Spleen (tissue), 11 donors: ENCODE data around the gene TGDS. TPM values are rescaled to one million over a fixed set of nuclear protein-coding genes. Genes with fewer than 3 reads are reported as not detected.
A peak's percentile ranks its signal among the peaks of the same experiment; 100 is the strongest.

Experiments
- DNase-seq: peaks from one replicate; pipeline ENCODE4 v3.0.0-alpha.2; 2020
- H3K27ac ChIP-seq, 8 donors: fragments of 200-600 bp; sonication (generic) in 7 of 8; 1 replicate in 4 of 8; 2 replicates in 4 of 8; pipeline versions ENCODE4 v1.5.0 to v1.8.0; 2016 to 2021; ENCODE audit warnings: inconsistent platforms in 4 of 8, mild to moderate bottlenecking in 4 of 8, moderate library complexity in 1 of 8
- H3K27me3 ChIP-seq, 7 donors: fragments of 200-600 bp; sonication (generic) in 6 of 7; replicated peaks in 1 of 7; 1 replicate in 4 of 7; 2 replicates in 3 of 7; pipeline versions ENCODE4 v1.5.0 to v1.8.0; 2016 to 2021; ENCODE audit warnings: inconsistent platforms in 3 of 7, mild to moderate bottlenecking in 1 of 7
- H3K36me3 ChIP-seq, 6 donors: fragments of 200-600 bp; sonication (generic) in 5 of 6; 1 replicate in 4 of 6; 2 replicates in 2 of 6; pipeline versions ENCODE4 v1.5.0 to v1.8.0; 2016 to 2021; ENCODE audit warnings: inconsistent platforms in 2 of 6
- H3K4me1 ChIP-seq, 6 donors: fragments of 200-600 bp; sonication (generic) in 5 of 6; 1 replicate in 3 of 6; 2 replicates in 3 of 6; pipeline versions ENCODE4 v1.5.0 to v1.8.0; 2016 to 2021; ENCODE audit warnings: inconsistent platforms in 3 of 6
- H3K4me3 ChIP-seq, 8 donors: fragments of 200-600 bp; sonication (generic) in 7 of 8; 1 replicate in 4 of 8; 2 replicates in 4 of 8; pipeline versions ENCODE4 v1.5.0 to v1.8.0; 2016 to 2021; ENCODE audit warnings: inconsistent platforms in 4 of 8, mild to moderate bottlenecking in 4 of 8, moderate library complexity in 2 of 8
- H3K9me3 ChIP-seq, 8 donors: fragments of 200-600 bp; sonication (generic) in 7 of 8; 1 replicate in 4 of 8; 2 replicates in 4 of 8; pipeline versions ENCODE4 v1.5.0 to v1.8.0; 2016 to 2021; ENCODE audit warnings: inconsistent platforms in 4 of 8
- CTCF ChIP-seq, 11 experiments: fragments of 200-600 bp in 7 of 11; fragments of 450-650 bp in 4 of 11; sonication (generic) in 4 of 11; IDR thresholded peaks in 8 of 11; conservative IDR thresholded peaks in 3 of 11; 1 replicate in 7 of 11; 2 replicates in 4 of 11; pipeline versions ENCODE4 v1.4.0 to v1.8.0; 2016 to 2021; ENCODE audit warnings: antibody characterized with exemption in 11 of 11, inconsistent platforms in 4 of 11, mild to moderate bottlenecking in 1 of 11
- POLR2A ChIP-seq, 3 donors: fragments of 450-650 bp; IDR thresholded peaks; one replicate each; pipeline ENCODE4 v1.5.1; 2017; ENCODE audit warnings: antibody characterized with exemption in 3 of 3, mild to moderate bottlenecking in 1 of 3
- POLR2AphosphoS5 ChIP-seq, 3 donors: sonication (generic); formaldehyde crosslinking; IDR thresholded peaks; one replicate each; pipeline ENCODE4 v1.5.1; 2017; ENCODE audit warnings: antibody characterized with exemption in 3 of 3
- WGBS, 5 donors: extraction: QIAGEN DNeasy Blood & Tissue Kit in 3 of 5; methylation state at CpG; one replicate each; pipeline versions ENCODE4 v1.1.5 to v1.1.7; 2013 to 2018; 5-methylcytosine and 5-hydroxymethylcytosine counted together
- intact Hi-C: fragments of 100-400 bp; cut with DNase I; formaldehyde crosslinking; loops from one replicate; pipeline ENCODE4 v1.15.0; 2023; ENCODE audit warnings: low total_unique reads
- polyA plus RNA-seq, 3 donors: library from polyadenylated mRNA; stranded (reverse); fragments of 200-250 nt; gene quantifications; one replicate each; pipeline ENCODE4 v1.2.1, GENCODE V29; 2013
- total RNA-seq, 7 donors: library from RNA; depleted of rRNA in 3 of 7; stranded (reverse); fragments of >200 nt in 3 of 7; fragmentation: NEBNext Ultra II Directional in 4 of 7; extraction: Animal tissue kit (Norgen Biotek cat#: 25700) in 4 of 7; gene quantifications; one replicate each; pipeline versions ENCODE4 v1.1.0 to v1.2.1, GENCODE V29; 2016 to 2021
- donor health status: healthy with polysubstance abuse.
- donor health status: DM: no; HTN: no; CAD: no; lungs with moderate emphysema.
- donor health status: DM: no; HTN: no; CAD: no.
- donor health status: Bipolar disorder and iron deficiency.
- donor health status: healthy.
- donor health status: DM: no; HTN: no; CAD: no.
- donor health status: DM: yes; HTN: yes; CAD: no.

Gene TGDS
- total and polyA plus RNA-seq, 10 donors: 9.6 to 16.3 (median 11.7) TPM

- intact Hi-C loops: no loop called here
- Histone ChIP-seq H3K27me3 (no peaks in the 10 kb centered on the region), H3K36me3 (peaks cover 0 to 66% (median 14%) of the 10 kb centered on the region in 6 donors), H3K27ac (no peak overlapping the region), H3K4me1 (peaks cover 0 to 6% (median 2%) of the 10 kb centered on the region in 6 donors), H3K4me3 (no peak overlapping the region), H3K9me3 (no peaks in the 10 kb centered on the region)
- DNase-seq: no peak
- TF ChIP-seq CTCF (IDR thresholded peaks at IDR 0.05 in 8 of 11, conservative IDR thresholded peaks at IDR 0.05 in 3 of 11) (no peak), POLR2A (IDR thresholded peaks at IDR 0.05) (no peak), POLR2AphosphoS5 (IDR thresholded peaks at IDR 0.05) (no peak)
- WGBS, 5 donors: 81 to 95% (median 87%) methylated on average over 1 of the region's 1 CpG
Observed at GRCh38 chr13:94608586-94608985, 12.6 kb upstream of the TGDS start.

GRCh38 chr13:94607939-94608338, 12.0 kb upstream of the TGDS start:
- Histone ChIP-seq H3K9me3 (no peaks in the 10 kb centered on the region), H3K27ac (no peak overlapping the region), H3K4me1 (peaks cover 0 to 12% (median 8%) of the 10 kb centered on the region in 6 donors), H3K27me3 (no peaks in the 10 kb centered on the region), H3K4me3 (no peak overlapping the region), H3K36me3 (peaks cover 0 to 60% (median 13%) of the 10 kb centered on the region in 6 donors)
- intact Hi-C loops: no loop called here
- TF ChIP-seq POLR2AphosphoS5 (IDR thresholded peaks at IDR 0.05): no peak
- no peak for TF ChIP-seq POLR2A (IDR thresholded peaks at IDR 0.05)
- TF ChIP-seq CTCF (IDR thresholded peaks at IDR 0.05 in 8 of 11, conservative IDR thresholded peaks at IDR 0.05 in 3 of 11): no peak
- WGBS, 5 donors: 86 to 92% (median 89%) methylated on average over 3 of the region's 3 CpGs
- no peak for DNase-seq

GRCh38 chr13:94607056-94607455, 11.1 kb upstream of the TGDS start:
- Histone ChIP-seq H3K27me3 (no peaks in the 10 kb centered on the region), H3K4me3 (no peak overlapping the region), H3K9me3 (no peaks in the 10 kb centered on the region), H3K27ac (no peak overlapping the region), H3K36me3 (peaks cover 0 to 52% (median 12%) of the 10 kb centered on the region in 6 donors), H3K4me1 (peaks cover 3 to 19% (median 17%) of the 10 kb centered on the region in 6 donors)
- intact Hi-C loops: no loop called here
- DNase-seq: no peak
- 88 to 93% (median 89%) methylated on average over 4 of the region's 4 CpGs for WGBS, 5 donors
- no peak for TF ChIP-seq CTCF (IDR thresholded peaks at IDR 0.05 in 8 of 11, conservative IDR thresholded peaks at IDR 0.05 in 3 of 11)
- no peak for TF ChIP-seq POLR2A (IDR thresholded peaks at IDR 0.05)
- no peak for TF ChIP-seq POLR2AphosphoS5 (IDR thresholded peaks at IDR 0.05)

GRCh38 chr13:94602467-94602866, 6.5 kb upstream of the TGDS start:
- DNase-seq: no peak
- peaks cover 0 to 25% (median 10%) of the 10 kb centered on the region in 6 donors for H3K36me3 ChIP-seq
- 43 to 74% (median 64%) methylated on average over 1 of the region's 1 CpG for WGBS, 5 donors
- H3K27me3 ChIP-seq: no peaks in the 10 kb centered on the region
- no peak for TF ChIP-seq CTCF (IDR thresholded peaks at IDR 0.05 in 8 of 11, conservative IDR thresholded peaks at IDR 0.05 in 3 of 11)
- no peak for TF ChIP-seq POLR2AphosphoS5 (IDR thresholded peaks at IDR 0.05)
- TF ChIP-seq POLR2A (IDR thresholded peaks at IDR 0.05): no peak
- no peaks in the 10 kb centered on the region for H3K9me3 ChIP-seq
- H3K4me1 ChIP-seq: peaks cover 3 to 29% (median 20%) of the 10 kb centered on the region in 6 donors
- intact Hi-C loops: loop anchor here (5.0 kb wide), 1 partner anchor 50 kb away; no protein-coding TSS in a partner anchor
- peak overlapping the region; percentile 70 to 93 (median 90) for H3K4me3 ChIP-seq
- peak overlapping the region; percentile 58 to 92 (median 84) for H3K27ac ChIP-seq
